ENCODE measurements around the gene C3orf70.

GRCh38 chr3:185040425-185040824, 112.4 kb downstream of the C3orf70 start:
- no peak for TF ChIP-seq CTCF (IDR thresholded peaks at IDR 0.05)
- no peak for TF ChIP-seq POLR2A (IDR thresholded peaks at IDR 0.05)

All from vagina (tissue), 2 donors.